ENCODE results near the gene ITSN2.

DNA sequence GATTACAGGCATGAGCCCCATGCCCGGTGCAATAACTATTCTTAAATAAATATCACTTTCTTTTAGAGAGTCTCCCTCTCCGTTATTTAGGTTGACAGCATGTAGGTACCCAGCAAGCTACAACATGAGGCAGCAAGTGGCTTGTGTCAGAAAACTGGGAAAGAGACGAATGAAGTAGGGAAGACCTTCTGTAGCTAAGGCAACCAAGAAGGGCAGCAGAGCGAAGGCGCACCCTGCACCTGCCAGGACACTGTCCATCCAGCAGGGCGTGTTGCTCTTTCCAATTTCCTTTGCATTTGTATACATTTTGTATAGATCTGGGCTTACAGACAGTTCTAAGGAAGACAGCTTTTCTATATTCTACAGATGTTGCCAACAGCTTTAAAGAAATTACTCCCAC, 137.4 kb downstream of the ITSN2 start:
- TF ChIP-seq, protein P1, sequence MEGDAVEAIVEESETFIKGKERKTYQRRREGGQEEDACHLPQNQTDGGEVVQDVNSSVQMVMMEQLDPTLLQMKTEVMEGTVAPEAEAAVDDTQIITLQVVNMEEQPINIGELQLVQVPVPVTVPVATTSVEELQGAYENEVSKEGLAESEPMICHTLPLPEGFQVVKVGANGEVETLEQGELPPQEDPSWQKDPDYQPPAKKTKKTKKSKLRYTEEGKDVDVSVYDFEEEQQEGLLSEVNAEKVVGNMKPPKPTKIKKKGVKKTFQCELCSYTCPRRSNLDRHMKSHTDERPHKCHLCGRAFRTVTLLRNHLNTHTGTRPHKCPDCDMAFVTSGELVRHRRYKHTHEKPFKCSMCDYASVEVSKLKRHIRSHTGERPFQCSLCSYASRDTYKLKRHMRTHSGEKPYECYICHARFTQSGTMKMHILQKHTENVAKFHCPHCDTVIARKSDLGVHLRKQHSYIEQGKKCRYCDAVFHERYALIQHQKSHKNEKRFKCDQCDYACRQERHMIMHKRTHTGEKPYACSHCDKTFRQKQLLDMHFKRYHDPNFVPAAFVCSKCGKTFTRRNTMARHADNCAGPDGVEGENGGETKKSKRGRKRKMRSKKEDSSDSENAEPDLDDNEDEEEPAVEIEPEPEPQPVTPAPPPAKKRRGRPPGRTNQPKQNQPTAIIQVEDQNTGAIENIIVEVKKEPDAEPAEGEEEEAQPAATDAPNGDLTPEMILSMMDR (IDR thresholded peaks at IDR 0.05): no peak
- no peak for TF ChIP-seq POLR2A (IDR thresholded peaks at IDR 0.05)
